HepG2 (cell line): ENCODE measurements around the gene MRPL36. TPM values are rescaled to one million over a fixed set of nuclear protein-coding genes. Genes with fewer than 3 reads are reported as not detected.

Source experiments
- ATAC-seq: fragments of 200-7000 bp; cut with Tn5 transposase; 3 replicates; pipeline ENCODE4 v1.9.1; 2020; ENCODE audit warnings: mild to moderate bottlenecking, moderate library complexity
- BruUV-seq: library from RNA; stranded (reverse); fragments of 400-500 nt; replicated peaks from 2 replicates; lab custom pipeline; 2021; lab: Mats Ljungman, UMichigan
- CTCF ChIA-PET: fragments of 300-600 bp; formaldehyde crosslinking; extraction: SDS; loops from one replicate; lab custom pipeline; 2021; ENCODE audit warnings: low total read pairs, inconsistent platforms, low intra/inter-chr PET ratio; lab: Yijun Ruan, JAX
- POLR2A ChIA-PET: fragments of 350-600 bp; sonication (Branson Sonifier 250); formaldehyde crosslinking; loops from one replicate; lab custom pipeline; 2020; ENCODE audit warnings: antibody characterized with exemption, inconsistent platforms; lab: Yijun Ruan, JAX
- DNase-seq: peaks from one replicate; pipeline ENCODE4 v3.0.0-alpha.2; 2015; ENCODE audit warnings: low spot score
- FAIRE-seq: peaks from 3 replicates; lab custom pipeline; 2011; peaks lifted over from hg19 to GRCh38; lab: Jason Lieb, UNC
- H2AFZ ChIP-seq: one replicate; pipeline ENCODE4 v1.6.1; 2011; ENCODE audit warnings: low read length, inconsistent platforms
- H3K27ac ChIP-seq: fragments of 300-600 bp; 3 replicates; pipeline ENCODE4 v1.8.0; 2011; ENCODE audit warnings: mixed run types, mild to moderate bottlenecking, mixed read lengths, low read length, inconsistent platforms; ENCODE audit not compliant: insufficient read depth; ENCODE audit errors: extremely low read length
- H3K27me3 ChIP-seq, 2 experiments: fragments of 200-600 bp in 1 of 2; 2 replicates in 1 of 2; 3 replicates in 1 of 2; pipeline versions ENCODE4 v1.6.0 to v1.8.0; 2011; ENCODE audit warnings: low read length in 2 of 2, mild to moderate bottlenecking in 2 of 2, moderate library complexity in 2 of 2, inconsistent platforms in 1 of 2; ENCODE audit not compliant: insufficient read depth in 2 of 2, control insufficient read depth in 1 of 2
- H3K36me3 ChIP-seq, 2 experiments: fragments of 200-600 bp in 1 of 2; replicated peaks in 1 of 2; 2 replicates in 1 of 2; 3 replicates in 1 of 2; pipeline versions ENCODE4 v1.5.1 to v1.8.0; 2011; ENCODE audit warnings: low read length in 2 of 2, inconsistent platforms in 1 of 2; ENCODE audit not compliant: insufficient read depth in 2 of 2, control insufficient read depth in 1 of 2
- H3K4me1 ChIP-seq: 2 replicates; pipeline ENCODE4 v1.5.1; 2012; ENCODE audit warnings: low read length, inconsistent platforms; ENCODE audit not compliant: insufficient read depth
- H3K4me2 ChIP-seq: 2 replicates; pipeline ENCODE4 v1.6.0; 2011; ENCODE audit warnings: low read depth, low read length, inconsistent platforms
- H3K4me3 ChIP-seq, 3 experiments: fragments of 200-600 bp in 1 of 3; sonication (generic), shearing (Covaris generic) in 1 of 3; replicated peaks in 1 of 3; 2 replicates each; pipeline ENCODE4 v1.5.1; 2011 to 2016; ENCODE audit warnings: low read length in 3 of 3, inconsistent platforms in 2 of 3, low read depth in 2 of 3, mild to moderate bottlenecking in 2 of 3, control low read depth in 1 of 3, mixed read lengths in 1 of 3; ENCODE audit not compliant: insufficient read depth in 1 of 3
- H3K79me2 ChIP-seq: one replicate; pipeline ENCODE4 v1.6.1; 2011; ENCODE audit warnings: low read length, inconsistent platforms; ENCODE audit not compliant: insufficient read depth
- H3K9ac ChIP-seq: 2 replicates; pipeline ENCODE4 v1.6.0; 2011; ENCODE audit warnings: mild to moderate bottlenecking, low read depth, low read length, inconsistent platforms; ENCODE audit not compliant: insufficient read depth
- H3K9me3 ChIP-seq: 2 replicates; pipeline ENCODE4 v1.5.1; 2012; ENCODE audit warnings: mild to moderate bottlenecking, low read length
- H4K20me1 ChIP-seq: 2 replicates; pipeline ENCODE4 v1.6.0; 2011; ENCODE audit warnings: inconsistent platforms, mild to moderate bottlenecking, low read length, moderate library complexity; ENCODE audit not compliant: insufficient read depth
- ELF3 ChIP-seq: IDR thresholded peaks from 2 replicates; pipeline ENCODE4 v1.6.1; 2016; ENCODE audit warnings: missing genetic modification reagents, missing compliant biosample characterization
- KAT2B ChIP-seq: fragments of 150-350 bp; IDR thresholded peaks from 2 replicates; pipeline ENCODE4 v1.6.1; 2014; ENCODE audit warnings: low read depth, low read length, borderline replicate concordance
- MEIS2 ChIP-seq: sonication (generic); formaldehyde crosslinking; IDR thresholded peaks from 2 replicates; pipeline ENCODE4 v1.9.0; 2021; ENCODE audit warnings: mild to moderate bottlenecking, missing genetic modification reagents
- MTF2 ChIP-seq: sonication (generic); formaldehyde crosslinking; IDR thresholded peaks from 2 replicates; pipeline ENCODE4 v1.5.0; 2020; ENCODE audit warnings: missing genetic modification reagents, borderline replicate concordance
- NFIC ChIP-seq: IDR thresholded peaks from 2 replicates; pipeline ENCODE4 v1.6.1; 2012; ENCODE audit warnings: mild to moderate bottlenecking, low read length, inconsistent platforms
- SP140L ChIP-seq: sonication (generic); formaldehyde crosslinking; IDR thresholded peaks from 2 replicates; pipeline ENCODE4 v1.4.0; 2020; ENCODE audit warnings: missing genetic modification reagents, borderline replicate concordance
- SRF ChIP-seq: IDR thresholded peaks from 2 replicates; pipeline ENCODE4 v1.6.1; 2011; ENCODE audit warnings: mild to moderate bottlenecking, low read depth, low read length, moderate library complexity
- SRY ChIP-seq: sonication (generic); formaldehyde crosslinking; IDR thresholded peaks from 2 replicates; pipeline ENCODE4 v1.8.0; 2022; ENCODE audit warnings: mild to moderate bottlenecking, missing genetic modification reagents
- SYNCRIP ChIP-seq: fragments of 200-400 bp; formaldehyde crosslinking; IDR thresholded peaks from 2 replicates; pipeline ENCODE4 v1.6.1; 2018; ENCODE audit warnings: mild to moderate bottlenecking, low read depth, low read length; ENCODE audit not compliant: insufficient read depth
- ZNF720 ChIP-seq: sonication (generic); formaldehyde crosslinking; IDR thresholded peaks from 2 replicates; pipeline ENCODE4 v1.4.0; 2020; ENCODE audit warnings: missing genetic modification reagents
- WGBS: methylation state at CpG from one replicate; pipeline ENCODE4 v1.1.6; 2017; ENCODE audit warnings: low lambda C conversion rate; 5-methylcytosine and 5-hydroxymethylcytosine counted together
- in situ Hi-C: cut with HindIII; loops from 2 replicates; pipeline ENCODE4 v1.10.0; 2017; ENCODE audit warnings: low pct_unique_long_range_greater_than_20kb; ENCODE audit not compliant: extremely low pct_ligation_motif_present
- intact Hi-C: fragments of 100-400 bp; cut with micrococcal nuclease; formaldehyde crosslinking; loops from one replicate; pipeline ENCODE4 v1.10.0; 2022; ENCODE audit not compliant: unreplicated experiment
- polyA plus RNA-seq, 8 experiments: library from polyadenylated mRNA; depleted of rRNA in 3 of 8; stranded (reverse) in 7 of 8; unstranded in 1 of 8; fragments of >200 nt; fragmentation: Illumina TruSeq in 4 of 8; extraction: Trizol in 4 of 8; gene quantifications; 2 replicates each; pipeline versions ENCODE4 v1.2.1 to v1.2.3, GENCODE V29; 2011 to 2016; ENCODE audit warnings: low read depth in 4 of 8, missing spikeins in 1 of 8, mixed read lengths in 1 of 8; ENCODE audit not compliant: insufficient read depth in 1 of 8
- total RNA-seq, 5 experiments: library from RNA; depleted of rRNA; stranded (reverse); fragments of >200 nt; fragmentation: Illumina TruSeq; extraction: Trizol; gene quantifications; 2 replicates each; pipeline ENCODE4 v1.2.3, GENCODE V29; 2016; ENCODE audit warnings: low read depth in 1 of 5
- TF ChIP-seq, protein P1 (sequence below): sonication (generic); formaldehyde crosslinking; IDR thresholded peaks from 2 replicates; pipeline ENCODE4 v1.4.0; 2020; ENCODE audit warnings: mild to moderate bottlenecking, low read depth, missing genetic modification reagents
- TF ChIP-seq, protein P2 (sequence below): sonication (generic); formaldehyde crosslinking; IDR thresholded peaks from 2 replicates; pipeline ENCODE4 v1.4.0; 2020; ENCODE audit warnings: mild to moderate bottlenecking, missing genetic modification reagents

The MRPL36 gene
- total and polyA plus RNA-seq, 2 of the 13 experiments (the other 11 are each of a cell fraction or from before 2014, with no cell fraction given), result 71.3 to 113 TPM

DNA sequence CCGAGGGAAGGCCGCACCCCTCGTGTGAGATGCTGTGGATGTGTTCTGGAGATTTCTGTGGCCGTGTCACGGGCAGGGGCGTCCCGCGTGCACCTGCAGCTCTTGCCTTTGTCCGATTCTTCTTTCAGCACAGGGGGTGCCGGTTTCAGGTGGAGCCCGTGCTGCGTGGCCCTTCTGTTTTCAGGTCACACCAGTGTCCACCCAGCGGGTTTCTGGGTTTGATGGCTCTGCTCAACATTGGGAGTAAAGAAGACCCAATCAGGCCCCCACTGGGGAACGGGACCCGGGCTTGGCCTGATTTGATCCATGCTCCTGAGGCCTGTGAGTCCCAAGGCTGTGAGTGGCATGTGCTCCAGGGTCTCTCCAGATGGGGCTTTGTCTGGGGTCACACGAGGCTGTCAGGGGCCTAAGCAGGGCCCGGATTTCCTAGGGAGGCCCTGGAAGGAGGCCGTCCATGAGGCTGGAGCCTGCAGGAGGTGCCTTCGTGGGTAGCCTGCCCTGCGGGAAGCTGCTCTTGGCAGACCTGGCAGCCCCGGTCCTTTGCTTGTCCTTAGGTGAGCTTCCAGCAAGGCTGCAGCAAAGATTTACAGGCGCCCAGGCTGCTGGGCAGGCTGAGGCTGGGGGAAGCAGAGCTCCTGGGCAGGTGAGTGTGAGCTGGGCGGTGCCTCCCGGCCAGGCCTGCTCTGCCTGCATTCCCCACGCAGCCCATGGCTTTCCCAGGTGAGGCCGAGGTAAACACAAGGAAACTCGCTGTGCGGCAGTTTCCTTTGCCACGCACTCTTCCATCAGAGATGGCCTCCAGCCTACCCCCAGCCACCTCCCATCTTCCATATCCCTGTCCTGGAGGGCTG lies 12.8 kb downstream of the MRPL36 start:
- DNase-seq, result no peak
- WGBS, result 25% methylated on average over 12 of the region's 29 CpGs
- TF ChIP-seq KAT2B (no peak), SRF (no peak)
- TF ChIP-seq, all 625 proteins: peak for 0
- Histone ChIP-seq H3K27ac (no peak overlapping the region), H4K20me1 (no peaks in the 10 kb centered on the region), H3K9me3 (no peaks in the 10 kb centered on the region), H3K27me3 (peaks cover 14 to 80% of the 10 kb centered on the region in 2 experiments; a peak in 4 of 5 replicates), H2AFZ (no peak overlapping the region), H3K4me3 (no peak overlapping the region), H3K79me2 (no peaks in the 10 kb centered on the region), H3K4me2 (no peak overlapping the region), H3K36me3 (no peaks in the 10 kb centered on the region), H3K4me1 (peaks cover 10% of the 10 kb centered on the region; the same call in 1 of the 2 replicates), H3K9ac (no peak overlapping the region)
- in situ Hi-C loops (no loop called here), intact Hi-C loops (no loop called here)
- ChIA-PET CTCF (no interaction called here), POLR2A (no interaction called here)
- ATAC-seq (no peak), FAIRE-seq (no peak)
- BruUV-seq, result no TSS peak

DNA sequence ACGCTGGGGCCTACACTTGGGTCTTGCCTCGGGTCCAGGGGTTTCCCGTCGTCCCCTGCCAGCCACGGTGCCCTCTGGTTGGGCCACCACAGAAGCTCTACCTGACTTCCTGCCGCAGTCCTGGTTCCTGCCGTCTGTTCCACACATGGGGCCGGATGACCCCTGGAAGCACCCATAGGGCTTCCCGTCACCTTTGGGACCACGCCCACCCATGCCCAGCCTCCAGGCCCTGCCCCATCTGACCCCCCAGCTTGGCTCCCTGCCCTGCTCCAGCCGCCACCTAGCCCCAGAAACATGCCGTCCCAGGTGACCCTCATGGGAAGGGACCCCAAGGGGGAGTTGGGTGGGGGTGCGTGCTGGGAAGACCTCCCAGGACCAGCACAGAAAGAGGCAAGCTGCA lies 13.7 kb downstream of the MRPL36 start:
- no peak for ATAC-seq
- WGBS, result 61% methylated on average over 8 of the region's 13 CpGs
- POLR2A ChIA-PET, result no interaction called here

More for the DNA sequence above, 13.7 kb downstream of the MRPL36 start:
- Histone ChIP-seq H3K9me3 (no peaks in the 10 kb centered on the region), H3K36me3 (no peaks in the 10 kb centered on the region), H3K4me1 (peaks cover 10% of the 10 kb centered on the region; the same call in 1 of the 2 replicates), H3K79me2 (no peaks in the 10 kb centered on the region), H4K20me1 (no peaks in the 10 kb centered on the region), H3K27me3 (peaks cover 14 to 82% of the 10 kb centered on the region in 2 experiments; a peak in 4 of 5 replicates), H3K27ac (no peak overlapping the region), H3K4me2 (no peak overlapping the region), H2AFZ (no peak overlapping the region), H3K9ac (no peak overlapping the region), H3K4me3 (no peak overlapping the region)
- FAIRE-seq, result no peak
- TF ChIP-seq SRY (no peak), MTF2 (CRISPR knock-in tag) (no peak), NFIC (no peak), ZNF720 (CRISPR knock-in tag) (no peak), ELF3 (no peak), MEIS2 (CRISPR knock-in tag) (no peak), SYNCRIP (no peak), SP140L (CRISPR knock-in tag) (no peak)
- TF ChIP-seq, protein P1, sequence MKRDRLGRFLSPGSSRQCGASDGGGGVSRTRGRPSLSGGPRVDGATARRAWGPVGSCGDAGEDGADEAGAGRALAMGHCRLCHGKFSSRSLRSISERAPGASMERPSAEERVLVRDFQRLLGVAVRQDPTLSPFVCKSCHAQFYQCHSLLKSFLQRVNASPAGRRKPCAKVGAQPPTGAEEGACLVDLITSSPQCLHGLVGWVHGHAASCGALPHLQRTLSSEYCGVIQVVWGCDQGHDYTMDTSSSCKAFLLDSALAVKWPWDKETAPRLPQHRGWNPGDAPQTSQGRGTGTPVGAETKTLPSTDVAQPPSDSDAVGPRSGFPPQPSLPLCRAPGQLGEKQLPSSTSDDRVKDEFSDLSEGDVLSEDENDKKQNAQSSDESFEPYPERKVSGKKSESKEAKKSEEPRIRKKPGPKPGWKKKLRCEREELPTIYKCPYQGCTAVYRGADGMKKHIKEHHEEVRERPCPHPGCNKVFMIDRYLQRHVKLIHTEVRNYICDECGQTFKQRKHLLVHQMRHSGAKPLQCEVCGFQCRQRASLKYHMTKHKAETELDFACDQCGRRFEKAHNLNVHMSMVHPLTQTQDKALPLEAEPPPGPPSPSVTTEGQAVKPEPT (CRISPR knock-in tag), result no peak
- TF ChIP-seq, protein P2, sequence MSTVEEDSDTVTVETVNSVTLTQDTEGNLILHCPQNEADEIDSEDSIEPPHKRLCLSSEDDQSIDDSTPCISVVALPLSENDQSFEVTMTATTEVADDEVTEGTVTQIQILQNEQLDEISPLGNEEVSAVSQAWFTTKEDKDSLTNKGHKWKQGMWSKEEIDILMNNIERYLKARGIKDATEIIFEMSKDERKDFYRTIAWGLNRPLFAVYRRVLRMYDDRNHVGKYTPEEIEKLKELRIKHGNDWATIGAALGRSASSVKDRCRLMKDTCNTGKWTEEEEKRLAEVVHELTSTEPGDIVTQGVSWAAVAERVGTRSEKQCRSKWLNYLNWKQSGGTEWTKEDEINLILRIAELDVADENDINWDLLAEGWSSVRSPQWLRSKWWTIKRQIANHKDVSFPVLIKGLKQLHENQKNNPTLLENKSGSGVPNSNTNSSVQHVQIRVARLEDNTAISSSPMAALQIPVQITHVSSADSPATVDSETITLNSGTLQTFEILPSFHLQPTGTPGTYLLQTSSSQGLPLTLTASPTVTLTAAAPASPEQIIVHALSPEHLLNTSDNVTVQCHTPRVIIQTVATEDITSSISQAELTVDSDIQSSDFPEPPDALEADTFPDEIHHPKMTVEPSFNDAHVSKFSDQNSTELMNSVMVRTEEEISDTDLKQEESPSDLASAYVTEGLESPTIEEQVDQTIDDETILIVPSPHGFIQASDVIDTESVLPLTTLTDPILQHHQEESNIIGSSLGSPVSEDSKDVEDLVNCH, result no peak
- in situ Hi-C loops, result no loop called here
- intact Hi-C loops, result no loop called here
- no peak for DNase-seq
- BruUV-seq, result no TSS peak
- CTCF ChIA-PET, result no interaction called here
